NCI-H82 treated with DMSO at 0.1 percent for 48 hours (cell line): ENCODE data around the gene MARCHF10.
"Not testable (repeated sequence)": the region's sequence is repeated elsewhere in the genome, so short reads cannot be mapped to it uniquely, and the experiment has no call there.

ENCODE experiments used
- DNase-seq: peaks from one replicate; lab custom pipeline; 2025; ENCODE audit not compliant: unreplicated experiment; lab: John Stamatoyannopoulos, UW

The MARCHF10 gene, protein sequence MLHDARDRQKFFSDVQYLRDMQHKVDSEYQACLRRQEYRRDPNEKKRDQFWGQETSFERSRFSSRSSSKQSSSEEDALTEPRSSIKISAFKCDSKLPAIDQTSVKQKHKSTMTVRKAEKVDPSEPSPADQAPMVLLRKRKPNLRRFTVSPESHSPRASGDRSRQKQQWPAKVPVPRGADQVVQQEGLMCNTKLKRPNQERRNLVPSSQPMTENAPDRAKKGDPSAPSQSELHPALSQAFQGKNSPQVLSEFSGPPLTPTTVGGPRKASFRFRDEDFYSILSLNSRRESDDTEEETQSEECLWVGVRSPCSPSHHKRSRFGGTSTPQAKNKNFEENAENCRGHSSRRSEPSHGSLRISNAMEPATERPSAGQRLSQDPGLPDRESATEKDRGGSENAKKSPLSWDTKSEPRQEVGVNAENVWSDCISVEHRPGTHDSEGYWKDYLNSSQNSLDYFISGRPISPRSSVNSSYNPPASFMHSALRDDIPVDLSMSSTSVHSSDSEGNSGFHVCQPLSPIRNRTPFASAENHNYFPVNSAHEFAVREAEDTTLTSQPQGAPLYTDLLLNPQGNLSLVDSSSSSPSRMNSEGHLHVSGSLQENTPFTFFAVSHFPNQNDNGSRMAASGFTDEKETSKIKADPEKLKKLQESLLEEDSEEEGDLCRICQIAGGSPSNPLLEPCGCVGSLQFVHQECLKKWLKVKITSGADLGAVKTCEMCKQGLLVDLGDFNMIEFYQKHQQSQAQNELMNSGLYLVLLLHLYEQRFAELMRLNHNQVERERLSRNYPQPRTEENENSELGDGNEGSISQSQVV

DNA sequence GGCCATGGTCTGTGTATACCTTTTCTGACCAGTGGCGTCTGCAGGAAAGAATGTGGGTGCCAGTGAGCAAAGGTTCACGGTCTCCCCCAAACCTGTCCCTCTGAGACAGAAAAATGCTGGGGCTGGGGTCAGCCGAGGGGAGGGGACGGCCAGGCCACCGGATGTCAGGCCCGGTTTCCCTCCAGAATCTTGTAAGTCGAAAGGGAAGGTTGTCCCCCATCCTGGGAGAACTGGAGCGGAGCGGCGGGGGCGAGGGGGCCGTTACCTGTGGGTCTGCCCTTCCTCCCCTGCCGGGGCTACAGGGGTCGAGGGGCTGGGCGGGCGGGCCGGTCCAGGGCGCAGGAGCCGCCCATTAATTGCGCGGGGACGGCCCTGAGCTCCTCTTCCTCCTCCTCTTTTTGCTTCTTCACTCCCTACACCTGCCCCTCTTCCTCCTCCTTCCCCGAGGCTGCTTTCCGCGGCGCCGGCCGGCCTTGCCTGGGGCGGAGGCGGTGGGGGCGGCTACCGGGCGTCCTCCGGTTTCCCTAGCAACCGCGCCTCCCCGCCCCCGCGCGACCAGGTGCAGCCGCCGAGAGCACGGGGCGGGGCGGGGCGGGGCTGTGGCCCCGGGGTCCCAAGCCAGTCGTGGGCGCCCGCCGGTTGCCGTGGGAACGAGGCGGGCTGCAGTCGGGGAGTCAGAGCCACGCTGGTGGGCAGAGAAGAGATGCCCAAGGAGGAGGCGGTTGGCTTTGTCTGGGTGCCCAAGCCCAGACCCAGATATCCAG lies at the start of gene MARCHF10:
Gene MARCHF10, minus strand, starts transcription at position 503 of the 764 bp plus-strand sequence. CDS start 6,579 bp downstream, outside the sequence.
- no peak for DNase-seq

DNA sequence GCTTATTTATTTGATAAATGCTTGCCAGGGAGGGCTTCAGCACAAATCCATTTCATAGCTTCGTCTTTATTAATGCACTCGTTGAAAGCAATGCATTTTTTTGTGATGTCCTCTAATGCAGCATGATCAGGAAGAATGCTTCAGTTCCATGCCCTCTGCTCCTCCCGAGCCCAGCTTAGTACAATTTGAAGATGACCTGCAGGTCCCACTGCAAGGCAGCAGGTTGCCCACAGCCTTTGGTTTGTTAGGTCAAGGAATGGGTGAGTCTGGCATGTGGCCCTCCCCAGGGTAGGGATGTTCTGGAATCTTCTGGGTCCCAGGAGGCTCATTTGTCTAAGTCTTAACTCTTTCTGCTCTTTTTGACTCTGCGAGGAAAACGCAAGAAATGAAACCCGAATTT lies 49.4 kb upstream of the MARCHF10 start:
- DNase-seq = no peak

DNA sequence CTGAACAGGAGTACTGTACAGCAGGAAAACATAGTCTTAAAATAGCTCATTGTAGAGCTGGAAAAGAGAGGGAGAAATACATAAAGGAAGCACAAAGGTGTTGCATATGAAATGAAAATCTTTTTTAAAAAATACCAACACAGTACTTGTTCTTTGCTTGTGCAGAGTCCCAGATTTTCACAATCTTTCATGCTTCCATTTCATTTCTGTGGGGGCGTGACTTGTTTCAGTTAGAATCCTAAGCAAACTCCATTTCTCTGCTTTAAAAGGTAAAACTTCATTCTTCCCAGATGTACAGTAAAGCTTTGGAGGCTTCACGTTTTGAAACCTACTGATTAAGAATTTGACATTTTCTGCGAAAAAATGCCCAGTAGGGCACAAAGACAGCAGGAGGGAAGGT lies 48.5 kb upstream of the MARCHF10 start:
- DNase-seq = no peak

GRCh38 chr17:62855156-62855555 lies 47.0 kb upstream of the MARCHF10 start:
- DNase-seq = no peak

DNA sequence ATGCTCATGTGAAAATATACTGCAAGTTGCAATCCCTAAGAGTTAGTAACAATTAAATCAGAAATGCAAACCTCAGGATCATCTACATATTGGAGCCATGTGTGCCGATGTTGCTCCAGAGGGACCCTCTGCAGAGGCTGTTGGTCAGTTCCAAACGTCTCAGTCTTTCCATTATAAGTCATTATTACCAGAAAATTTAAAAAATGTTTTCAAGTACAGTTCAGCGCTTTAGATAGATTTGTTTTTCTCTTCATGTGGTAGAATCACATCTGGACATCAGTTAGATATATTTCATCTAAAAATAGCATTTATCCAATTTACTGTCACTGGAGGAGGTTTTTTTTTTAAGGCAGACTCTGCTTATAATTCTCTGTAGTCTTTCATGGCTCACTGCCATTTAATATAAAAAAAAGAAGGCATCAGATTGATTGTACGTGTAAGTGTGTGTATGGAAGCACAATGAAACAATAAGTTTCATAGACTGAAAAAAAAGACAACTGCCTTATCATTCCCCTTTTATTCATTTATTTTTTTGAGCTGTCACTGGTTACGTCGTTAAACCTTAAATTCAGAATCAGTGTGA lies 46.1 kb upstream of the MARCHF10 start:
- DNase-seq = no peak

DNA sequence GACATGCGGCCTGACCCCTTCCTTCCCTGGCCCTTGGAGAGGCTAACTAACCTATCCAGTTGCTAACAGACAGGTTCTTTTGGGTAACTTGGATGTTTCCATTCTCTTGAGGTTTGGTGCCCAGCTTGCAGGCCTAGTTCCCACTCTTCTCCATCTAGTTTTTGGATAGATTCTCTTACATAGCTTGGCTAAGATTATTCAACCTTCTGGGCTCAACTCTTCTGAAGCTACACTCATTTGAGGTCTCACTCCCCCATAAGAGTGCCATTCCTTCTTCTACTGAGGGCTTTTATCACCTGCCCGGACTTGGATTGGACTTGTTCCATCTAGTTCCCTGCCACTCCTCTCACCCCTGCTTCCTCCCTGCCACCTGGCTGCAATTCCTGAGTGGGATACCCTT lies 44.1 kb upstream of the MARCHF10 start:
- no peak for DNase-seq

DNA sequence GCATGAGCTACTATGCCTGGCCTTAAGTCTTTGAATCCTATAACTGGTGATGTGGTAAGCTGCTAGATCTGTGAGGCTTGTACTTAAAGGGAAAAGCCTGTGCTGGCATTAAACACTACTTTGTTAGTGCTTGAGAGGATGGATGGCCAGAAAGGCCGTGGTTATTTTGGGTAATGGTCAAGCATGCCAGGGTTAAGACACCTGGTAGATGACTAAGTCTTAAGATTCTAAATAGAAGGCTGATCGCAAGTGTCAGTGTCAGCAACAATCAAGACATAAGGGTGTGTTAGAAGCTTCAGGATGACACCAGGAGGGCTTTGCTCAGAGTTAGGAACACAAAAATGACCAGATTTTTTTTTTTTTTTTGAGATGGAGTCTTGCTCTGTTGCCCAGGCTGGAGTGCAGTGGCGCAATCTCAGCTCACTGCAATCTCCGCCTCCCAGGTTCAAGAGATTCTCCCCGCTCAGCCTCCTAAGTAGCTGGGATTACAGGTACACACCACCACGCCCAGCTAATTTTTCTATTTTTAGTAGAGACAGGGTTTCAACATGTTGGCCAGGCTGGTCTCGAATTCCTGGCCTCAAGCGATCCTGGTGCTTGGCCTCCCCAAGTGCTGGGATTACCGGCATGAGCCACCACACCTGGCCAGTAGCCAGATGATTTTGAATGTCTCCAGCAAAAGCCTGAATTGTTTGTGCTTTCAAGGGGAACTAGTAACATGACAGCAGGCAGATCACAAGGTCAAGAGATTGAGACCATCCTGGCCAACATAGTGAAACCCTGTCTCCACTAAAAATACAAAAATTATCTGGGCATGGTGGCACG lies 41.7 kb upstream of the MARCHF10 start:
- DNase-seq = not testable (repeated sequence)

DNA sequence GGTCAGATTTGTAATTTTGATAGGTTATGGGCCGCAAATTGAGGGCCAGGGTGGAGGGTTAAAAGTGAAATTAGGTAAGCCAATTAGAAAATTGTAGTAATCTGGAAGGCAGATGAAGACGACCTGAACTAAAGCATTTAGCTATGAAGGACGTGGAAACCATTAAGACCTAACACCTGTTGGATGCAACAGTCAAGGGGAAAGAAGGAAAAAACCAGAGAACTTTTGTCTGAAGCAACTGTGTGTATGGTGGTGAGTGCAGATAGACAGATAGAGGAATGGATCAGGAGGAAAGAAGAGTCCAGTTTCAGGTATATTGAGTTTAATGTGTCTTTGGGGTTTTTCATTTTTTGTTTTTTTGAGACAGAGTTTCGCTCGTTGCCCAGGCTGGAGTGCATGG lies 40.2 kb upstream of the MARCHF10 start:
- DNase-seq = no peak

- no peak for DNase-seq
These were observed 39.3 kb upstream of the MARCHF10 start for GRCh38 chr17:62847426-62847825.

DNA sequence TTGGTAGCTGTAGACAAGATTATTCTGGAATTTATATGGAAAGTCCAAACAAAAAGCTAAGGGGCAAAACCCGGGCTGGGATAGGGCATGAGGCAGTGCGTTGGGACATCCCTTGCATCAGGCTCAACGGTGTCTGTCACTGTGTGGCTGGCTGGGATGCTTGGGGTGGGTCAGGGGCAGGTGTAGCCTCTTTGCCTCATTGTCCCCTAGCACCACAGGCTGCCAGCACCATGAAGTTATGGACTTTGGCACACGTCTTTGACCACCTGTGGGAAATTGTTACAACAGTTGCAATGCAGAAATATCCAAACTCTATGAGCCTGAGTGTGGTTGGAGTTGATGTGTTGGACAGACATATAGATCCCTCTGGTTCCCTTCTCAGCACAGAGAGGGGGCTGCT lies 32.8 kb upstream of the MARCHF10 start:
- no peak for DNase-seq

GRCh38 chr17:62833816-62834215 lies 25.7 kb upstream of the MARCHF10 start:
- not testable (repeated sequence) for DNase-seq

DNA sequence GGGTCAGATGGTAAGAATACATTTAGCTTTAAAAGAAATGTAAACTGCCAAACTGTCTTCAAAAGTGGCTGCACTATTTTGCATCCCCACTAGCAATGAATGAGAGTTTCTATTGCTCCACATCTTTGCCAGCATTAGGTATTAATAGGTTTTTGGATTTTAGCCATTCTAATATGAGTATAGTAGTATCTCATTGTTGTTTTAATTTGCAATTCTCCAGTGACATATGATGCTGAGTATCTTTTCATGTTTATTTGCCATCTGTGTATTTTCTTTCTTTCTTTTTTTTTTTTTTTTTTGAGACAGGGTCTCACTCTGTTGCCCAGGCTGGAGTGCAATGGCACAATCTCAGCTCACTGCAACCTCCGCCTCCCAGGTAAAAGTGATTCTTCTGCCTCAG lies 24.3 kb upstream of the MARCHF10 start:
- no peak for DNase-seq

- not testable (repeated sequence) for DNase-seq
These were observed 23.0 kb upstream of the MARCHF10 start for GRCh38 chr17:62831066-62831465.

- DNase-seq = no peak
These were observed 19.8 kb upstream of the MARCHF10 start for GRCh38 chr17:62827746-62828485.

DNA sequence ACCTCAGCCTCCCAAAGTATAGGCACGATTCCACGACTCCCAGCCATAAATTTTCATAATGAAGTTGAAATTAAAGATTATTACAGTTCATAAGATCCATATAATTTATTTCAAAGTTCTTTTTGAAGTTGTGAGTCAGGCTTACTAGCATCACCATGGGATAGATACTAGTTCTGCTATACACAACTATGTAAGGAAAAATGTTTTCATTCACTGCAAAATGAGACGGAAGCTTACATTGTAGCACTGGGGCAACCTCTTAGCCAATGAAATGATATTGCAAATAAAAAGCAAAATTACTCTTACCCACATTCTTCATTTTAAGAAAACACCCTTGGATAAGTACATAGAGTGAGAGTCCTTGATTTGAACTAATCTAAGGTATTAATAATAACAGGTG lies 18.8 kb upstream of the MARCHF10 start:
- DNase-seq = no peak

DNA sequence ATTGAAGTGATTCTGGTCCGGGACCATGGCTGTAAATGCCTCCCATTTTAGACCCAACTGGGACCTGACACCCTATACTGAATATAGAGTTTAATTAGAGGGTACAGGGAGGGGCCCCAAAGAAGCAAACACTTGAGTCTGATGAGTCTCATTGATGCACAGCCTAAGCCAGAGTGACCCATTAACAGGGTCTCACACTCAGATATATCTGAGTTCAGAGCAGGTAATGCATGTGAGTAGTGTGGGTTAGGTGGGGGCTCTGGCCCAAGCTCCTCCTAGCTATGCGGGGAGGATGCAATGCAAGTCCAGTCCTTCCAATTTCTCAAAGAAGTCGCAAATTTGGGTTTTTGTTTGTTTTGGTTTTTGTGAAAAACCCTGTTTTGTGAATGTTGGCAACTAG lies 17.1 kb upstream of the MARCHF10 start:
- DNase-seq = no peak

- no peak for DNase-seq
These were observed 16.4 kb upstream of the MARCHF10 start for GRCh38 chr17:62824290-62825131.

GRCh38 chr17:62823111-62823893 lies 15.2 kb upstream of the MARCHF10 start:
- DNase-seq = no peak
